Measurements from ENCODE around the gene H6PD.
A peak's percentile ranks its signal among the peaks of the same experiment; 100 is the strongest.

H6PD gene

DNA sequence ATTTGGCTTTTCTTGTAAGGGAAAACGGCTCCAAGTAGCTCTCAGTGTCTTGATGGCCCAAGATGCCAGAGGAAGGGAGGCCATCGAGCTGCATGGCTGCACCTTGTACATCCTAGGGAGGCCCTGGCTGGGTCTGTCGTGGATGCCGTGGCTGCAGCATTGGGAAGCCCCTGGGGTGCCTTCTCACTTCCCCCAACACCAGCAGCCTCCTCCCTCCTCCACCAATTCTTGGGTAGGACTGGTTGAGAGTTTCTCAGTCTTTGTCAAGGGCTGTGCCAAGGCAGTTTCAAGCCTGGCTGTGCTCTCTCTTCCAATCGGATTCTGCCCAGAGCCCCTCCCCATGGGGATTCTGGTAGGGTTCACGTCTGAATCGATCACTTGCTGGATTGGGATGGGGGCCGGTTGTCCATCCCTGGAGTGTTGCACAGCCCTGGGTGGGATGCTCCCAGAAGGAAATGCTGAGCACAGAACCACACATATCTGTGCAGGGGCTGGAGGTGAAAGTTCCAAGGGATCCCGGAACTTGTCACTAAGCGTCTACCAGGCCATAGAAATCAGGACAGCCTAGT, 44.1 kb downstream of the H6PD start:
- no peak for TF ChIP-seq CTCF (IDR thresholded peaks at IDR 0.05; ENCODE audit: insufficient read depth, low read length, missing control alignments)
- H3K4me3 ChIP-seq (ENCODE audit: low read depth, low read length): no peak overlapping the region
- CTCF ChIA-PET: interaction anchor here (0.7 to 7.7 kb wide), 8 partner anchors 11 to 217 kb away, joined by 3 to 43 read pairs (median 10); no protein-coding TSS in a partner anchor
- POLR2A ChIA-PET: no interaction called here
- DNase-seq (ENCODE audit: low read depth, low spot score): no peak

DNA sequence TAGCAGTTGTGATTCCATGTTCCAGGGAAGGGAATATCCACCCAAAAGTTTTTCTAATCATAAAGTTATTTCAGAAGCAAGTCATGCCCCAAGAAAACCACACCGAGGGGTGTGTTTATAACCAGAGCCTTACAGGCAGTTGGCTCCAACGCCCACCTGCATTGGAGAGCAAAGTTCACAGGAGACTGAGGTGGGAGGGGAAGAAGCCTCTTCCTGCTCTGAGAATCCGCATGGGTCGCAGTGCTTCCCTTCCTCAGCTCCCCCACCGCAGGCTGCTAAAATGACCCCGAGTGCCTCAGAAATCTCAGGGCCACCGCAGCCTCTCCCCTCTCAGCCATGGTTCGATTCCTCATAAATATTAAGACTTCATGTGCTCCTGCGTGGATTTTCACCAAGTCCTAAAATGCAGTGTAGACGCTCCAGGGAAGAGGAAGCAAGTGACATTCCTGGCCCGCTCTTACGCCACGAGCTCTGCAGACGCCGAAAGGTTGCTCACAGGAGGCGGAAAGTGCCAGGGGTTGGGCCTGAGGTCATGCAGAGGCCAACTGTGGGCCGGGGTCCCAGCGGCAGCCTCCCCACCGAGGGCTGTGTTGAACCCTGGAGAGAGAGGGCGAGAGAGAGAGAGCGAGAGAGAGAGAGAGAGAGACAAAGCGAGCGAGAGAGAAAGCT, 44.7 kb downstream of the H6PD start:
- CTCF ChIA-PET: interaction anchor here (1.4 to 7.7 kb wide), 6 partner anchors 10 to 216 kb away, joined by 3 to 43 read pairs (median 16); no protein-coding TSS in a partner anchor
- no peak for TF ChIP-seq CTCF (IDR thresholded peaks at IDR 0.05; ENCODE audit: insufficient read depth, low read length, missing control alignments)
- DNase-seq (ENCODE audit: low read depth, low spot score): no peak
- H3K4me3 ChIP-seq (ENCODE audit: low read depth, low read length): no peak overlapping the region
- POLR2A ChIA-PET: interaction anchor here (0.6 to 2.6 kb wide), 2 partner anchors 11 to 208 kb away, joined by 4 to 8 read pairs; no protein-coding TSS in a partner anchor

GRCh38 chr1:9280015-9280860, 45.7 kb downstream of the H6PD start:
- POLR2A ChIA-PET: interaction anchor here (0.6 to 2.6 kb wide), 2 partner anchors 10 to 207 kb away, joined by 4 to 8 read pairs; no protein-coding TSS in a partner anchor
- TF ChIP-seq CTCF (IDR thresholded peaks at IDR 0.05; ENCODE audit: insufficient read depth, low read length, missing control alignments): no peak
- CTCF ChIA-PET: interaction anchor here (0.9 to 7.7 kb wide), 9 partner anchors 10 to 215 kb away, joined by 3 to 43 read pairs (median 7); no protein-coding TSS in a partner anchor
- peak overlapping the region; percentile 20 for H3K4me3 ChIP-seq (ENCODE audit: low read depth, low read length)
- no peak for DNase-seq (ENCODE audit: low read depth, low spot score)

- no peak for DNase-seq (ENCODE audit: low read depth, low spot score)
- no peak overlapping the region for H3K4me3 ChIP-seq (ENCODE audit: low read depth, low read length)
- CTCF ChIA-PET: interaction anchor here (0.5 to 7.7 kb wide), 11 partner anchors 9 to 214 kb away, joined by 3 to 43 read pairs (median 4); no protein-coding TSS in a partner anchor
- TF ChIP-seq CTCF (IDR thresholded peaks at IDR 0.05; ENCODE audit: insufficient read depth, low read length, missing control alignments): no peak
- POLR2A ChIA-PET: interaction anchor here (2.6 kb wide), 1 partner anchor 9 kb away, joined by 8 read pairs; no protein-coding TSS in a partner anchor
These were observed 46.7 kb downstream of the H6PD start for GRCh38 chr1:9281071-9281827.

GRCh38 chr1:9281908-9282695, 47.5 kb downstream of the H6PD start:
- H3K4me3 ChIP-seq (ENCODE audit: low read depth, low read length): no peak overlapping the region
- no peak for DNase-seq (ENCODE audit: low read depth, low spot score)
- no peak for TF ChIP-seq CTCF (IDR thresholded peaks at IDR 0.05; ENCODE audit: insufficient read depth, low read length, missing control alignments)
- ChIA-PET POLR2A (interaction anchor here (2.6 kb wide), 1 partner anchor 8 kb away, joined by 8 read pairs; no protein-coding TSS in a partner anchor), CTCF (interaction anchor here (1.0 to 7.7 kb wide), 9 partner anchors 8 to 213 kb away, joined by 3 to 43 read pairs (median 7); no protein-coding TSS in a partner anchor)

All from AG04449 (cell line).